OCI-LY1 (cell line): ENCODE data around the gene TCF25.

Experiments
- H2AFZ ChIP-seq: fragments of 200-600 bp; sonication (generic), shearing (Covaris generic); 2 replicates; pipeline ENCODE4 v1.6.0; 2014; ENCODE audit warnings: antibody characterized with exemption, mild to moderate bottlenecking, low read length
- H3F3A ChIP-seq: fragments of 200-600 bp; sonication (generic), shearing (Covaris generic); 2 replicates; pipeline ENCODE4 v1.6.0; 2014; ENCODE audit warnings: mild to moderate bottlenecking, antibody characterized with exemption, low read length, moderate library complexity; ENCODE audit not compliant: insufficient read depth
- H3K27ac ChIP-seq: fragments of 200-600 bp; sonication (generic); 2 replicates; pipeline ENCODE4 v1.5.1; 2014; ENCODE audit warnings: low read length, mixed run types, mild to moderate bottlenecking, low read depth; ENCODE audit not compliant: poor library complexity, severe bottlenecking
- H3K27me3 ChIP-seq: fragments of 200-600 bp; sonication (generic); 2 replicates; pipeline ENCODE4 v1.6.0; 2014; ENCODE audit warnings: antibody characterized with exemption, mild to moderate bottlenecking, low read length, moderate library complexity; ENCODE audit not compliant: insufficient read depth
- H3K36me3 ChIP-seq: fragments of 200-600 bp; sonication (generic); 2 replicates; pipeline ENCODE4 v1.6.1; 2014; ENCODE audit warnings: mild to moderate bottlenecking, antibody characterized with exemption, low read length, moderate library complexity, mixed read lengths; ENCODE audit not compliant: insufficient read depth
- H3K4me1 ChIP-seq: fragments of 200-600 bp; sonication (generic); 2 replicates; pipeline ENCODE4 v1.5.1; 2014; ENCODE audit warnings: mild to moderate bottlenecking, low read length, moderate library complexity; ENCODE audit not compliant: insufficient read depth, severe bottlenecking
- H3K4me2 ChIP-seq: fragments of 200-600 bp; sonication (generic), shearing (Covaris generic); 2 replicates; pipeline ENCODE4 v1.6.1; 2014; ENCODE audit warnings: low read length
- H3K4me3 ChIP-seq: fragments of 200-600 bp; sonication (generic); 2 replicates; pipeline ENCODE4 v1.5.1; 2014; ENCODE audit warnings: low read length, low read depth, mild to moderate bottlenecking, mixed read lengths; ENCODE audit not compliant: poor library complexity, severe bottlenecking
- H3K79me2 ChIP-seq: fragments of 200-600 bp; shearing (Covaris generic); 2 replicates; pipeline ENCODE4 v1.6.1; 2016; ENCODE audit warnings: mixed run types, low read length, mixed read lengths; ENCODE audit not compliant: insufficient read depth
- H3K9ac ChIP-seq: fragments of 200-600 bp; sonication (generic), shearing (Covaris generic); 2 replicates; pipeline ENCODE4 v1.6.1; 2014; ENCODE audit warnings: mild to moderate bottlenecking, low read length, mixed read lengths
- H3K9me2 ChIP-seq: fragments of 200-600 bp; sonication (generic), shearing (Covaris generic); 2 replicates; pipeline ENCODE4 v1.6.1; 2014; ENCODE audit warnings: low read depth, mild to moderate bottlenecking, low read length, mixed read lengths
- H3K9me3 ChIP-seq: fragments of 200-600 bp; shearing (Covaris generic); 2 replicates; pipeline ENCODE4 v1.6.1; 2014; ENCODE audit warnings: low read length, mixed read lengths
- H4K20me1 ChIP-seq: fragments of 200-600 bp; sonication (generic), shearing (Covaris generic); 2 replicates; pipeline ENCODE4 v1.6.0; 2016; ENCODE audit warnings: mild to moderate bottlenecking, low read length; ENCODE audit not compliant: insufficient read depth
- CTCF ChIP-seq: fragments of 200-600 bp; sonication (generic), shearing (Covaris generic); IDR thresholded peaks from 2 replicates; pipeline ENCODE4 v1.5.1; 2017; ENCODE audit warnings: mild to moderate bottlenecking, antibody characterized with exemption, low read length, moderate library complexity, mixed read lengths
- EZH2 ChIP-seq: fragments of 200-600 bp; sonication (generic), shearing (Covaris generic); IDR thresholded peaks from 2 replicates; pipeline ENCODE4 v1.8.0; 2017; ENCODE audit warnings: borderline replicate concordance, mixed run types, mild to moderate bottlenecking, antibody characterized with exemption, low read length, moderate library complexity, mixed read lengths

TCF25 gene

GRCh38 chr16:89922477-89922883 lies 49.1 kb downstream of the TCF25 start:
- Histone ChIP-seq H3K4me2 (peak overlapping the region; percentile 62), H3K79me2 (no peaks in the 10 kb centered on the region), H3K9me2 (no peaks in the 10 kb centered on the region), H3K36me3 (no peaks in the 10 kb centered on the region), H3K4me3 (peak overlapping the region; percentile 62), H3K27me3 (no peaks in the 10 kb centered on the region), H3F3A (no peaks in the 10 kb centered on the region), H4K20me1 (no peaks in the 10 kb centered on the region), H2AFZ (no peak overlapping the region), H3K9ac (peak overlapping the region; percentile 48), H3K4me1 (peaks cover 50% of the 10 kb centered on the region), H3K9me3 (no peaks in the 10 kb centered on the region), H3K27ac (no peak overlapping the region)
- TF ChIP-seq EZH2 (no peak), CTCF (no peak)

GRCh38 chr16:89922884-89923639 lies 49.7 kb downstream of the TCF25 start, which contains the start of gene TUBB3:
TSS of gene TUBB3 (plus strand) at chr16:89923342. CDS start at chr16:89923402, 60 bp downstream.
- no peaks in the 10 kb centered on the region for H3K9me2 ChIP-seq
- peak within 1 kb of the TSS; percentile 62 for H3K4me3 ChIP-seq
- H3K27me3 ChIP-seq: no peaks in the 10 kb centered on the region
- H3K79me2 ChIP-seq: no peaks in the 10 kb centered on the region
- TF ChIP-seq CTCF: peak; percentile 19; the same call in 1 of the 2 replicates
- TF ChIP-seq EZH2: no peak
- H3K4me2 ChIP-seq: peak within 1 kb of the TSS; percentile 62
- H4K20me1 ChIP-seq: no peaks in the 10 kb centered on the region
- no peaks in the 10 kb centered on the region for H3F3A ChIP-seq
- H3K27ac ChIP-seq: no peak within 1 kb of the TSS
- H3K4me1 ChIP-seq: peaks cover 44% of the 10 kb centered on the region
- no peaks in the 10 kb centered on the region for H3K36me3 ChIP-seq
- no peak within 1 kb of the TSS for H2AFZ ChIP-seq
- peak within 1 kb of the TSS; percentile 48 for H3K9ac ChIP-seq
- H3K9me3 ChIP-seq: no peaks in the 10 kb centered on the region

- Histone ChIP-seq H3K9me2 (no peaks in the 10 kb centered on the region), H3K27me3 (no peaks in the 10 kb centered on the region), H3K27ac (no peak overlapping the region), H3K4me2 (peak overlapping the region; percentile 62), H3K36me3 (no peaks in the 10 kb centered on the region), H3K9me3 (no peaks in the 10 kb centered on the region), H3K79me2 (no peaks in the 10 kb centered on the region), H3F3A (no peaks in the 10 kb centered on the region), H3K9ac (peak overlapping the region; percentile 18; the same call in 1 of the 2 replicates), H3K4me3 (peak overlapping the region; percentile 62), H3K4me1 (peaks cover 37% of the 10 kb centered on the region), H4K20me1 (no peaks in the 10 kb centered on the region), H2AFZ (no peak overlapping the region)
- no peak for TF ChIP-seq EZH2
- TF ChIP-seq CTCF: no peak
Measured at GRCh38 chr16:89923640-89924296, 50.4 kb downstream of the TCF25 start.
